ENCODE results near the gene EYS.

DNA sequence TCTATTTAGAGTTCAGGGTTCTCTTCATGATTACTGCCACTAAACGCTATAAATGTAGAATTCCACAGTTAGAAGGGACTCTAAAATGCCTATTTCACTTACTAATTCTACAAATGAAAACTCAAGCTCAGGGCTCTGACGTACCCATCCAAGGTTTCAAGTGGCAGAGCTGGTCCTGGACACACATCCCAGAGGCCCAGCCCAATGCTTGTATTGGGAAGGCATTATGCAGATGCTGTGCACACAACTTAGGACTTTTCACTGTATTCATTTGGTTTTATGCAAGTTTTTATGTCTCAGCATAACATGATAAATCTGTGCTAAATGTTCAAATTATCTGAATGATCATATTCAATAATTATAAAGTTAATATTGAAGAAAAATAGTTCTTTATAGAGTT lies 1761.0 kb downstream of the EYS start:
- TF ChIP-seq SUZ12 (IDR thresholded peaks at IDR 0.05; ENCODE audit: extremely low read depth, insufficient read depth, insufficient read length), result no peak
- no peak for TF ChIP-seq ZNF274 (IDR thresholded peaks at IDR 0.05; ENCODE audit: low read depth, low read length)
- no peak for TF ChIP-seq YY1 (IDR thresholded peaks at IDR 0.05; ENCODE audit: insufficient read depth, insufficient read length)
